HG02642 (cell line): ENCODE data around the gene ABHD3.
"Not testable (repeated sequence)": the region's sequence is repeated elsewhere in the genome, so short reads cannot be mapped to it uniquely, and the experiment has no call there.

ENCODE experiments used
- ATAC-seq: cut with Tn5 transposase; IDR thresholded peaks from one replicate; pipeline ENCODE4 v1.9.1; 2021; ENCODE audit warnings: mild to moderate bottlenecking; ENCODE audit not compliant: unreplicated experiment, poor library complexity

The ABHD3 gene

DNA sequence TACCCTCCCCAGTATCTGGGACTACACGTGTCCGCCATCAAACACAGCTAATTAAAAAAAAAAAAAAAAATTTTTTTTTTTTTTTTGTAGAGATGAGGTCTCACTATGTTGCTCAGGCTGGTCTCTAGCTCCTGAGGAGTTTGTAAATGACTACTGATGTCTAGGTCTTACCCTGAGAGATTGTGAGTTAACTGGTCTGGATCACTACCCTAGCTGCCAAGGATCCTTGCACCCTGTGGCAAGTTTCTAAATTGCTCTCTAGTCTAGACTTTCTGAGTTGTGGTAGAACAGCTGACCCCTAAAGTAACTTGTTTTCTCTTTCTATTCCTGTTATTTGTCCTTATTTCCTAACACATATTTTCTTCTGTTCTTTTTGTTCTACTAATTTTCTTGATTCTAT is 44.5 kb downstream of the ABHD3 start:
- no peak for ATAC-seq

DNA sequence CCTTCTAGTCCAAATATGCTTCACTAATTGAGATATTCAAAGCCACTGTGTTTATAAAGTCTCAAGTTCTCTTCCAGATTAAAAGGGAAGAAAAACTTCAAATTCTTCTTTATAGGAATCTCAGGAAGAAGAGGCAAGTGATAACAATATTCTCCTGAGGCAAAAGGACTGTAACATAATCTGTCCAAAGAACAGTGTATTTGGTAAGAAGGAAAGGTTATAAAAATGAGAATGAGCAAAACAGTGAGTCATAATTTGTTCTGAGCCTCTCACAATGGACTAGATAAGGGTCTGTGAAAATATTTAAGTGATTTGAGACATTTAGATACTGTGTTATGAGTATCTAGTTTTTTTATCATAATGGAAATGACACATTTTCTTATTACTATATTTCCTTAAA is 48.2 kb downstream of the ABHD3 start:
- ATAC-seq: no peak

DNA sequence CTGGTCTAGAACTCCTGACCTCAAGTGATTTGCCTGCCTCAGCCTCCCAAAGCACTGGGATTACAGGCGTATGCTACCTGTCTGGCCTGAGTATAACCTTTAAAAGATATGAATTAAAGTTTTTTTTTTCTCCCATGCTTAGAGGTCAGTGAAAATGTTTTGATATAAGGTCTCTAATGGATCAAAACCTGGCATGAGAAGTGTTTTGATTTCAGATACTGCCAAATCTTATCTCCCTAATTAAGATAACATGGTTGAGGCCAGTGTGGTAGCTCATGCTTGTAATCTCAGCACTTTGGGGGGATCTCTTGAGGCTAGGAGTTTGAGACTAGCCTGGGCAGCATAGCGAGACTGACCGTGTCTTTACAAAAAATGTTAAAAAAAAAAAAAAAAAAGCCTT is 51.2 kb downstream of the ABHD3 start:
- no peak for ATAC-seq

- no peak for ATAC-seq
Measured at GRCh38 chr18:21652073-21652472, 52.5 kb downstream of the ABHD3 start.

- no peak for ATAC-seq
Measured at GRCh38 chr18:21650311-21650710, 54.3 kb downstream of the ABHD3 start.

DNA sequence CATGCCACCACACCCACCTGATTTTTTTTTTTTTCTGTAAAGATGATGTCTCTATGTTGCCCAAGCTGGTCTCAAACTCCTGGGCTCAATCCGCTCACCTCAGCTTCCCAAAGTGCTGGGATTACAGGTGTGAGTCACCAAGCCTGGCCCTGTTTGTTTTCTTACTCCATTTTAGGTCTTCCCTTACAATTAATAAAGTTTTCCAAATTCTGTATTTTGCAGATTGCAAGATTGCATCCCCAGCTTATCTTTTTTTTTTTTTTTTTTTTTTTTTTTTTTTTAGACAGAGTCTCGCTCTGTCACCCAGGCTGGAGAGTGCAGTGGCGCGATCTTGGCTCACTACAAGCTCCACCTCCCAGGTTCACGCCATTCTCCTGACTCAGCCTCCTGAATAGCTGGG is 64.2 kb downstream of the ABHD3 start:
- not testable (repeated sequence) for ATAC-seq

- ATAC-seq: no peak
Measured at GRCh38 chr18:21638822-21639221, 65.8 kb downstream of the ABHD3 start.

DNA sequence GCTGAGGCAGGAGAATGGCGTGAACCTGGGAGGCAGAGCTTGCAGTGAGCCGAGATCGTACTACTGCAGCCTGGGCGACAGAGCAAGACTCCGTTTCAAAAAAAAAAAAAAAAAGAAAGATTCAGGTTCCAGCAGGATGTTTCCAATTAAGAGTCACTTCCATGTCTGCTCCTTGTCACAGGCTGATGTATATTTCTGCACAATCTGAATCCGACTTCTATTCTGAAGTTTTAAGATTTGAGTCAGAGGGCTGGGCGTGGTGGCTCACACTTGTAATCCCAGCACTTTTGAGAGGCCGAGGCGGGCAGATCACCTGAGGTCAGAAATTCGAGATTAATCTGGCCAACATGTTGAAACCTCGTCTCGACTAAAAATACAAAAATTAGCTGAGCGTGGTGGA is 67.8 kb downstream of the ABHD3 start:
- ATAC-seq: no peak

GRCh38 chr18:21634588-21635199 is 69.9 kb downstream of the ABHD3 start:
- ATAC-seq: no peak

DNA sequence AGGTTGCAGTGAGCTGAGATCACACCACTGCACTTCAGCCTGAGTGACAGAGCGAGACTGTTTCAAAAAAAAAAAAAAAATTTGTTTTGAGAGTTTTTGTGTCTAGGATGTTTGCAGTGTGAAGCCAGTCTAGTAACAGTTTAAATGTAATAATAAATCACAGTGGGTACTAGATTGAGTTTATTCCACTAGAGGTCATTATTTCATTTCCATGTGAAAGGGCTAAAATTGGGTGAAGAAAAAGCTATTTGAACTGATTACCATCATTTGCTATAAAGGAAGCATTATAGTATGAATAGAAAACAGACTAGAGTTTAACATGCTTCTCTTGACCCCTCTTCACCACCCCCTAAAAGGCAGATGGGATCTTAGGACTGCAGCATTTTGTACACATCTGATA is 72.2 kb downstream of the ABHD3 start:
- ATAC-seq: no peak

- peak; percentile 94 for ATAC-seq
Measured at GRCh38 chr18:21629089-21629832, 75.3 kb downstream of the ABHD3 start.

DNA sequence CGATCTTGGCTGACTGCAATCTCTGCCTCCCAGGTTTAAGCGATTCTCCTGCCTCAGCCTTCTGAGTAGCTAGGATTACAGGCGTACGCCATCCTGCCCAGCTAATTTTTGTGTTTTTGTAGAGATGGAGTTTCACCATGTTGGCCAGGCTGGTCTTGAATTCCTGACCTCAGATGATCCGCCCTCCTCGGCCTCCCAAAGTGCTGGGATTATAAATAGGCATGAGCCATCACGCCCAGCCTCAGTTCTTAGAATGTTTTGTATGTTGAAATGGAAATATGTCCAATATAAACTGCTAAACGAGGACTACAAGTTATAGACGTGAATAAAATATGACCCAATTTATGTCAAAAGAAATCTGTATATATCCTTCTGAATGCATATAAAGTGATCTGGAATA is 82.9 kb downstream of the ABHD3 start:
- ATAC-seq: not testable (repeated sequence)

DNA sequence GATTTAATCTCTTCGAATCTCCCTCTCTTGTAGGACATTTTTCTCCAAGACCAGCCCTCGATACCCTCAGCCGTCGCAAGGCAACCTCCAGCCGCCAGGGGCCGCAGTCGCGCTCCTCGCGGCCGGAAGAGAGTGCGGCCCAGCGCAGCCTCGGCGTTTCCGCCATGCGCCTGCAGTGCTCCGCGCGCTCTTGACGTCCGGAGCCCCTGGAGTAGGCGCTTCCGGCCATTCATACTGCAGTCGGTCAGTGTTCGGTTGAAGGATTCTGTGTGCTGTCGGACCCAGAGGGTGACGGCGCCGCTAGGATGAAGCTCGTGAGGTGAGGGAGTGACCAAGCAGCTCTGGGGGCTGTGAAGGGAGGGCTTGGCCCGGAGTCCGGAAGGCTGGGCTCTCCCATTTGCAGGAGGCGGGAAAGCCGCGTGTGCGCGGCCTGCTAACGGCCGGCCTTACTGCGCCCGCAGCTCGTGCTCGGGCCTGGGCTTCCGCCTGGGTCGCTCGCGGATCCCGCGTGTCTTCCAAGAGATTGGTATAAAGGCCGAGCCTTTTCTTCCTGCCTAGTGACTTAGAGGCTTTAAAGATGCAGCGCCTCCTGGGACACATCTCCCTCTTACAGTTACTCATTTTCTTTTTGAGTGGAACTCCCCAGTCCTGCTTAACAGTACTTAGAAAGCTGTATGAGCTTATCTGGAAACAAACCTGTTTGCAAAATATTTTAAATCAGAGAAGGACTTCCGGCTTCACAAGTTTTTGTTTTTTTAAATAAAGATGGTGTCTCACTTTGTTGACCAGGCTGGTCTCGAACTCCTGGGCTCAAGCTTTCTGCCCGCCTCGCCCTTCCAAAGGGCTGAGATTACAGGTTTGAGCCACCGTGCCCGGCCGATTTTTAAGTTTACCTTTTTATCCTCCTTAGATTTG is 92.2 kb downstream of the ABHD3 start, which contains the start of gene SNRPD1:
Gene SNRPD1 (plus strand): TSS at position 190 of the 915 bp plus-strand sequence. CDS start 116 bp downstream, at position 306.
- ATAC-seq: peak; percentile 99

- ATAC-seq: peak; percentile 4
Measured at GRCh38 chr18:21611401-21612124, 93.0 kb downstream of the ABHD3 start.

- no peak for ATAC-seq
Measured at GRCh38 chr18:21605213-21605612, 99.4 kb downstream of the ABHD3 start.

DNA sequence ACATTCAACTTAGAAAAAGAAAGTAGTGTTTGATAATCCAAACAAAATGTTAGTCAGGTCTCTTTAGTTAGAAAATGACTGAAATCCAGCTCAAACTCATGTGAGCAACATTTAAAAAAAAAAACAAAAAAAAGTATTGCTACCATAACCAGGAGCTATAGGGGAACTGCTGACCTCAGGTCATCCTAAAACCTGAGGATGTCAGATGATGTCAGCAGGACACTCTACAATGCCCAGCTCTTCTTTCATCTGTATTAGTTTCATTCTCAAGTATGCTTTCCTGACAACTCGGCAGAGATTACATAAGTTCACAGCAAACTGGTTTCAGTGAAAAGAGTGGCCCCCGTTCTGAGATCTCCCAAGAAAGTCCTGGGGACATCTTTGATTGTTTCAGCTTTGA is 99.9 kb downstream of the ABHD3 start:
- ATAC-seq: no peak

GRCh38 chr18:21602299-21602587 is 102.3 kb downstream of the ABHD3 start:
- no peak for ATAC-seq
